HepG2 (cell line): Measurements from ENCODE around the gene ZFAND3. TPM values are rescaled to one million over a fixed set of nuclear protein-coding genes. Genes with fewer than 3 reads are reported as not detected.

Source experiments
- CAMTA2 ChIP-seq: sonication (generic); formaldehyde crosslinking; IDR thresholded peaks from 2 replicates; pipeline ENCODE4 v1.4.0; 2020; ENCODE audit warnings: mild to moderate bottlenecking, missing genetic modification reagents, borderline replicate concordance
- HNRNPLL ChIP-seq: fragments of 200-400 bp; formaldehyde crosslinking; IDR thresholded peaks from 2 replicates; pipeline ENCODE4 v1.6.1; 2017; ENCODE audit warnings: mild to moderate bottlenecking, low read depth, low read length; ENCODE audit not compliant: poor library complexity, severe bottlenecking
- KDM2A ChIP-seq: sonication (generic); formaldehyde crosslinking; IDR thresholded peaks from 2 replicates; pipeline ENCODE4 v1.4.0; 2020; ENCODE audit warnings: low read depth, missing genetic modification reagents, borderline replicate concordance
- SKI ChIP-seq: fragments of 450-650 bp; IDR thresholded peaks from one replicate; pipeline ENCODE4 v1.6.1; 2018; ENCODE audit warnings: mild to moderate bottlenecking; ENCODE audit not compliant: partially characterized antibody
- THAP11 ChIP-seq: IDR thresholded peaks from 2 replicates; pipeline ENCODE4 v1.6.1; 2016; ENCODE audit warnings: missing biosample characterization, missing genetic modification reagents
- THAP8 ChIP-seq: sonication (generic); formaldehyde crosslinking; IDR thresholded peaks from 2 replicates; pipeline ENCODE4 v1.5.1; 2020; ENCODE audit warnings: missing genetic modification reagents, mild to moderate bottlenecking, borderline replicate concordance
- THAP9 ChIP-seq: sonication (generic); formaldehyde crosslinking; IDR thresholded peaks from 2 replicates; pipeline ENCODE4; 2020; ENCODE audit warnings: missing genetic modification reagents, mild to moderate bottlenecking, borderline replicate concordance
- ZKSCAN5 ChIP-seq: sonication (generic); formaldehyde crosslinking; IDR thresholded peaks from 2 replicates; pipeline ENCODE4 v1.5.1; 2020; ENCODE audit warnings: mild to moderate bottlenecking, missing genetic modification reagents
- ZNF34 ChIP-seq: sonication (generic); formaldehyde crosslinking; IDR thresholded peaks from 2 replicates; pipeline ENCODE4 v1.4.0; 2020; ENCODE audit warnings: mild to moderate bottlenecking, missing genetic modification reagents, borderline replicate concordance
- ZNF414 ChIP-seq: sonication (generic); formaldehyde crosslinking; IDR thresholded peaks from 2 replicates; pipeline ENCODE4 v1.5.0; 2020; ENCODE audit warnings: missing genetic modification reagents
- ZNF652 ChIP-seq: IDR thresholded peaks from 2 replicates; pipeline ENCODE4 v1.6.1; 2016; ENCODE audit warnings: low read depth, borderline replicate concordance
- ZNF660 ChIP-seq: sonication (generic); formaldehyde crosslinking; IDR thresholded peaks from 2 replicates; pipeline ENCODE4 v1.5.1; 2020; ENCODE audit warnings: mild to moderate bottlenecking, low read depth, missing genetic modification reagents, borderline replicate concordance
- ZNF674 ChIP-seq: sonication (generic); formaldehyde crosslinking; IDR thresholded peaks from 2 replicates; pipeline ENCODE4 v1.5.0; 2020; ENCODE audit warnings: low read depth, mild to moderate bottlenecking, missing genetic modification reagents
- ZUFSP ChIP-seq: sonication (generic); formaldehyde crosslinking; IDR thresholded peaks from 2 replicates; pipeline ENCODE4 v1.9.0; 2021; ENCODE audit warnings: missing genetic modification reagents, mild to moderate bottlenecking, borderline replicate concordance
- polyA plus RNA-seq, 8 experiments: library from polyadenylated mRNA; depleted of rRNA in 3 of 8; stranded (reverse) in 7 of 8; unstranded in 1 of 8; fragments of >200 nt; fragmentation: Illumina TruSeq in 4 of 8; extraction: Trizol in 4 of 8; gene quantifications; 2 replicates each; pipeline versions ENCODE4 v1.2.1 to v1.2.3, GENCODE V29; 2011 to 2016; ENCODE audit warnings: low read depth in 4 of 8, missing spikeins in 1 of 8, mixed read lengths in 1 of 8; ENCODE audit not compliant: insufficient read depth in 1 of 8
- total RNA-seq, 5 experiments: library from RNA; depleted of rRNA; stranded (reverse); fragments of >200 nt; fragmentation: Illumina TruSeq; extraction: Trizol; gene quantifications; 2 replicates each; pipeline ENCODE4 v1.2.3, GENCODE V29; 2016; ENCODE audit warnings: low read depth in 1 of 5
- TF ChIP-seq, protein P1 (sequence below): sonication (generic); formaldehyde crosslinking; IDR thresholded peaks from 2 replicates; pipeline ENCODE4 v1.5.0; 2020; ENCODE audit warnings: mild to moderate bottlenecking, missing genetic modification reagents
- TF ChIP-seq, protein P2 (sequence below): sonication (generic); formaldehyde crosslinking; IDR thresholded peaks from 2 replicates; pipeline ENCODE4 v1.5.0; 2020; ENCODE audit warnings: missing genetic modification reagents, mild to moderate bottlenecking, borderline replicate concordance
- TF ChIP-seq, protein P3 (sequence below): sonication (generic); formaldehyde crosslinking; IDR thresholded peaks from 2 replicates; pipeline ENCODE4 v1.5.1; 2020; ENCODE audit warnings: mild to moderate bottlenecking, missing genetic modification reagents, moderate library complexity

Gene ZFAND3
- total and polyA plus RNA-seq, 2 of the 13 experiments (the other 11 are each of a cell fraction or from before 2014, with no cell fraction given) = 16.4 to 17.1 TPM

DNA sequence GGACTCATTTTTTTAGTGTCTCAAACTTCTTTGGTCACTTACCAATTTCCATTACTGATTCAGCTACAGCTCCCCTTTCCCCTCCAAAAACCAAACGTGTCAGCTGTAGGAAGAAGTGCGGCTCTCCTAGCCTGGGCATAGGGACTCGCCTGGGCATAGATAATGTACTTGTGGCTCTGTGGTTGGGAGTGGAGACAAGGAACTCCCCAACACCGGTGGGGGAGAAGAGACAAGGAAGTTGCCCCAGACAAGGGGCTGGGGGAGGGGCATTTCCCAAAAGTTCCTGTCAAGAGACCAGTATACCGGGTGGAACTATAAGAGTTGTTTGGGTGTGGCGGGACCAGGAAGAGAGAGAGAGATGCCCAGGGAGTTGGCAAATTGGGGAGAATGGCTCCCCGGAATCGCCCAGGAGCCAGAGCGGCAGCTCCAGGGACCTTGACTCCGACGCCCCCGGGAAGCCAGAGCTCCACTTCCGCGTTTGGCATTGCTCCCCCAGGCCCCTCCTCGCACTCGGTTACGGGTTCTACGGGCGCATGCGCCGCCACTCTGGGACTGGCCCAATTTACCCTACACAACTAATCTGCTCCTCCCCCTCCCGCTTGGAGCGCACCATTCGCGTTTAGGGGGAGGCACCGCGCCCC is 871 bp upstream of the ZFAND3 start (continued):
- no peak for TF ChIP-seq CAMTA2
- TF ChIP-seq KDM2A (CRISPR knock-in tag) = 0 out of 2 replicates have a peak, but pooled peaks have one; percentile 19
- no peak for TF ChIP-seq ZNF660 (CRISPR knock-in tag)
- TF ChIP-seq ZUFSP = no peak
- no peak for TF ChIP-seq THAP9 (CRISPR knock-in tag)
- peak; percentile 92 for TF ChIP-seq HNRNPLL
- TF ChIP-seq ZNF414 (CRISPR knock-in tag) = no peak
- TF ChIP-seq ZNF34 (CRISPR knock-in tag) = no peak
- TF ChIP-seq, protein P1, sequence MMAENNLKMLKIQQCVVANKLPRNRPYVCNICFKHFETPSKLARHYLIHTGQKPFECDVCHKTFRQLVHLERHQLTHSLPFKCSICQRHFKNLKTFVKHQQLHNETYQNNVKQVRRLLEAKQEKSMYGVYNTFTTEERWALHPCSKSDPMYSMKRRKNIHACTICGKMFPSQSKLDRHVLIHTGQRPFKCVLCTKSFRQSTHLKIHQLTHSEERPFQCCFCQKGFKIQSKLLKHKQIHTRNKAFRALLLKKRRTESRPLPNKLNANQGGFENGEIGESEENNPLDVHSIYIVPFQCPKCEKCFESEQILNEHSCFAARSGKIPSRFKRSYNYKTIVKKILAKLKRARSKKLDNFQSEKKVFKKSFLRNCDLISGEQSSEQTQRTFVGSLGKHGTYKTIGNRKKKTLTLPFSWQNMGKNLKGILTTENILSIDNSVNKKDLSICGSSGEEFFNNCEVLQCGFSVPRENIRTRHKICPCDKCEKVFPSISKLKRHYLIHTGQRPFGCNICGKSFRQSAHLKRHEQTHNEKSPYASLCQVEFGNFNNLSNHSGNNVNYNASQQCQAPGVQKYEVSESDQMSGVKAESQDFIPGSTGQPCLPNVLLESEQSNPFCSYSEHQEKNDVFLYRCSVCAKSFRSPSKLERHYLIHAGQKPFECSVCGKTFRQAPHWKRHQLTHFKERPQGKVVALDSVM (CRISPR knock-in tag) = no peak
- no peak for TF ChIP-seq THAP8
- no peak for TF ChIP-seq SKI
- TF ChIP-seq ZKSCAN5 = no peak
- peak; percentile 24; the same call in 1 of the 2 replicates for TF ChIP-seq ZNF674 (CRISPR knock-in tag)
- TF ChIP-seq ZNF652 (CRISPR knock-in tag) = no peak
- TF ChIP-seq THAP11 (CRISPR knock-in tag) = no peak
- TF ChIP-seq, protein P2, sequence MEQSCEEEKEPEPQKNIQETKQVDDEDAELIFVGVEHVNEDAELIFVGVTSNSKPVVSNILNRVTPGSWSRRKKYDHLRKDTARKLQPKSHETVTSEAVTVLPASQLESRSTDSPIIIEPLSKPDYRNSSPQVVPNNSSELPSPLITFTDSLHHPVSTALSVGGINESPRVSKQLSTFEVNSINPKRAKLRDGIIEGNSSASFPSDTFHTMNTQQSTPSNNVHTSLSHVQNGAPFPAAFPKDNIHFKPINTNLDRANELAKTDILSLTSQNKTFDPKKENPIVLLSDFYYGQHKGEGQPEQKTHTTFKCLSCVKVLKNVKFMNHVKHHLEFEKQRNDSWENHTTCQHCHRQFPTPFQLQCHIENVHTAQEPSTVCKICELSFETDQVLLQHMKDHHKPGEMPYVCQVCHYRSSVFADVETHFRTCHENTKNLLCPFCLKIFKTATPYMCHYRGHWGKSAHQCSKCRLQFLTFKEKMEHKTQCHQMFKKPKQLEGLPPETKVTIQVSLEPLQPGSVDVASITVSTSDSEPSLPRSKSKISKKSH (CRISPR knock-in tag) = no peak
- TF ChIP-seq, protein P3, sequence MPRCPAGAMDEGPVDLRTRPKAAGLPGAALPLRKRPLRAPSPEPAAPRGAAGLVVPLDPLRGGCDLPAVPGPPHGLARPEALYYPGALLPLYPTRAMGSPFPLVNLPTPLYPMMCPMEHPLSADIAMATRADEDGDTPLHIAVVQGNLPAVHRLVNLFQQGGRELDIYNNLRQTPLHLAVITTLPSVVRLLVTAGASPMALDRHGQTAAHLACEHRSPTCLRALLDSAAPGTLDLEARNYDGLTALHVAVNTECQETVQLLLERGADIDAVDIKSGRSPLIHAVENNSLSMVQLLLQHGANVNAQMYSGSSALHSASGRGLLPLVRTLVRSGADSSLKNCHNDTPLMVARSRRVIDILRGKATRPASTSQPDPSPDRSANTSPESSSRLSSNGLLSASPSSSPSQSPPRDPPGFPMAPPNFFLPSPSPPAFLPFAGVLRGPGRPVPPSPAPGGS (CRISPR knock-in tag) = no peak
